ENCODE results near the gene JAZF1. TPM values are rescaled to one million over a fixed set of nuclear protein-coding genes. Genes with fewer than 3 reads are reported as not detected.
A peak's percentile ranks its signal among the peaks of the same experiment; 100 is the strongest.

JAZF1 gene
- total and polyA plus RNA-seq, 8 donors, result 0.58 to 16.7 (median 7.2) TPM

GRCh38 chr7:28069388-28069787 is 111.2 kb downstream of the JAZF1 start:
- TF ChIP-seq EP300 (IDR thresholded peaks at IDR 0.05) (no peak), POLR2A (IDR thresholded peaks at IDR 0.05) (no peak), CTCF (IDR thresholded peaks at IDR 0.05) (no peak), POLR2AphosphoS5 (IDR thresholded peaks at IDR 0.05) (no peak)
- Histone ChIP-seq H3K27ac (peak overlapping the region in 4 of 5 donors; percentile 9 to 56 (median 52)), H3K4me1 (peaks cover 5 to 39% (median 19%) of the 10 kb centered on the region in 4 donors), H3K9me3 (no peaks in the 10 kb centered on the region), H3K36me3 (no peaks in the 10 kb centered on the region), H3K4me3 (no peak overlapping the region), H3K27me3 (no peaks in the 10 kb centered on the region)
- intact Hi-C loops (cut with DNase I; ENCODE audit: low total_unique reads), result no loop called here
- no peak for DNase-seq
- 75 to 91% (median 89%) methylated on average over 3 of the region's 3 CpGs for WGBS, 5 donors

- Histone ChIP-seq H3K27ac (peak overlapping the region in 1 of 5 donors; percentile 52), H3K4me1 (peaks cover 5 to 41% (median 23%) of the 10 kb centered on the region in 4 donors)
Observed at GRCh38 chr7:28068811-28069216, 111.8 kb downstream of the JAZF1 start.

GRCh38 chr7:28067171-28067570 is 113.4 kb downstream of the JAZF1 start:
- intact Hi-C loops (cut with DNase I; ENCODE audit: low total_unique reads), result no loop called here
- H3K4me1 ChIP-seq, result peaks cover 9 to 50% (median 31%) of the 10 kb centered on the region in 4 donors

More at GRCh38 chr7:28068811-28069216, 111.8 kb downstream of the JAZF1 start:
- intact Hi-C loops (cut with DNase I; ENCODE audit: low total_unique reads), result no loop called here
- no peaks in the 10 kb centered on the region for H3K27me3 ChIP-seq
- DNase-seq, result peak in 1 of 2 donors; percentile 70
- no peaks in the 10 kb centered on the region for H3K36me3 ChIP-seq
- TF ChIP-seq EP300 (IDR thresholded peaks at IDR 0.05), result no peak
- TF ChIP-seq POLR2AphosphoS5 (IDR thresholded peaks at IDR 0.05), result no peak
- TF ChIP-seq POLR2A (IDR thresholded peaks at IDR 0.05), result no peak
- TF ChIP-seq CTCF (IDR thresholded peaks at IDR 0.05), result no peak
- H3K4me3 ChIP-seq, result no peak overlapping the region
- H3K9me3 ChIP-seq, result no peaks in the 10 kb centered on the region
- 86 to 100% (median 94%) methylated on average over 1 of the region's 1 CpG for WGBS, 5 donors

GRCh38 chr7:28065721-28066285 is 114.8 kb downstream of the JAZF1 start:
- 67 to 83% (median 80%) methylated on average over 8 of the region's 8 CpGs for WGBS, 5 donors
- Histone ChIP-seq H3K4me3 (no peak overlapping the region), H3K4me1 (peaks cover 7 to 52% (median 31%) of the 10 kb centered on the region in 4 donors), H3K9me3 (no peaks in the 10 kb centered on the region), H3K36me3 (no peaks in the 10 kb centered on the region), H3K27me3 (no peaks in the 10 kb centered on the region), H3K27ac (peak overlapping the region in 2 of 5 donors; percentile 43 to 71)
- peak in 1 of 2 donors; percentile 50 for DNase-seq
- TF ChIP-seq POLR2AphosphoS5 (IDR thresholded peaks at IDR 0.05) (no peak), CTCF (IDR thresholded peaks at IDR 0.05) (no peak), POLR2A (IDR thresholded peaks at IDR 0.05) (no peak), EP300 (IDR thresholded peaks at IDR 0.05) (no peak)
- intact Hi-C loops (cut with DNase I; ENCODE audit: low total_unique reads), result no loop called here

More at GRCh38 chr7:28067171-28067570, 113.4 kb downstream of the JAZF1 start:
- no peak for TF ChIP-seq EP300 (IDR thresholded peaks at IDR 0.05)
- no peak for TF ChIP-seq POLR2AphosphoS5 (IDR thresholded peaks at IDR 0.05)
- TF ChIP-seq CTCF (IDR thresholded peaks at IDR 0.05), result no peak
- no peak for TF ChIP-seq POLR2A (IDR thresholded peaks at IDR 0.05)
- H3K9me3 ChIP-seq, result no peaks in the 10 kb centered on the region
- H3K36me3 ChIP-seq, result no peaks in the 10 kb centered on the region
- no peaks in the 10 kb centered on the region for H3K27me3 ChIP-seq
- H3K27ac ChIP-seq, result no peak overlapping the region
- no peak for DNase-seq
- no peak overlapping the region for H3K4me3 ChIP-seq
